Glutamatergic neuron (in vitro differentiated cells): ENCODE results near the gene PHACTR3. TPM values are rescaled to one million over a fixed set of nuclear protein-coding genes. Genes with fewer than 3 reads are reported as not detected.

ENCODE experiments used
- DNase-seq: peaks from one replicate; pipeline ENCODE4 v3.0.0; 2022
- H3K27ac Mint-ChIP-seq: one replicate; pipeline ENCODE4 v1.8.0; 2020; ENCODE audit warnings: mild to moderate bottlenecking, mixed read lengths, inconsistent platforms; ENCODE audit not compliant: unreplicated experiment
- H3K27me3 Mint-ChIP-seq: one replicate; pipeline ENCODE4 v1.8.0; 2020; ENCODE audit warnings: mild to moderate bottlenecking, moderate library complexity, mixed read lengths, inconsistent platforms; ENCODE audit not compliant: unreplicated experiment
- H3K36me3 Mint-ChIP-seq: one replicate; pipeline ENCODE4 v1.8.0; 2020; ENCODE audit warnings: mild to moderate bottlenecking, mixed read lengths, inconsistent platforms; ENCODE audit not compliant: unreplicated experiment
- H3K4me1 Mint-ChIP-seq: one replicate; pipeline ENCODE4 v1.8.0; 2020; ENCODE audit warnings: mild to moderate bottlenecking, low read depth, mixed read lengths, inconsistent platforms; ENCODE audit not compliant: unreplicated experiment
- H3K4me3 Mint-ChIP-seq: one replicate; pipeline ENCODE4 v1.8.0; 2020; ENCODE audit warnings: mild to moderate bottlenecking, mixed read lengths, inconsistent platforms; ENCODE audit not compliant: unreplicated experiment
- H3K9me3 Mint-ChIP-seq: one replicate; pipeline ENCODE4 v1.8.0; 2020; ENCODE audit warnings: mild to moderate bottlenecking, moderate library complexity, mixed read lengths, inconsistent platforms; ENCODE audit not compliant: unreplicated experiment
- CTCF ChIP-seq: fragments of 200-600 bp; sonication (generic); IDR thresholded peaks from one replicate; pipeline ENCODE4 v1.5.0; 2021; ENCODE audit not compliant: partially characterized antibody, unreplicated experiment
- total RNA-seq: library from RNA; stranded (reverse); fragmentation: NEBNext Ultra II Directional; extraction: Animal tissue kit (Norgen Biotek cat#: 25700); gene quantifications from one replicate; pipeline ENCODE4 v1.2.1, GENCODE V29; 2021; ENCODE audit not compliant: unreplicated experiment

The PHACTR3 gene
- total RNA-seq, 1 donor from 2014 or later, result 37.0 TPM

GRCh38 chr20:59605601-59606364 is 1.4 kb downstream of the PHACTR3 start:
- H3K27me3 Mint-ChIP-seq, result peaks cover 24% of the 10 kb centered on the region
- peak overlapping the region; percentile 7 for H3K27ac Mint-ChIP-seq

GRCh38 chr20:59606566-59606965 is 2.2 kb downstream of the PHACTR3 start:
- Mint-ChIP-seq H3K27me3 (peaks cover 20% of the 10 kb centered on the region), H3K27ac (peak overlapping the region; percentile 7), H3K36me3 (peaks cover 8% of the 10 kb centered on the region), H3K9me3 (peaks cover 11% of the 10 kb centered on the region), H3K4me1 (peaks cover 5% of the 10 kb centered on the region), H3K4me3 (peak overlapping the region; percentile 83)
- TF ChIP-seq CTCF, result no peak
- no peak for DNase-seq

More at GRCh38 chr20:59605601-59606364, 1.4 kb downstream of the PHACTR3 start:
- peaks cover 8% of the 10 kb centered on the region for H3K36me3 Mint-ChIP-seq
- H3K9me3 Mint-ChIP-seq, result peaks cover 13% of the 10 kb centered on the region
- no peak for DNase-seq
- H3K4me1 Mint-ChIP-seq, result peaks cover 5% of the 10 kb centered on the region
- no peak for TF ChIP-seq CTCF
- H3K4me3 Mint-ChIP-seq, result peak overlapping the region; percentile 83

GRCh38 chr20:59608396-59608795 is 4.1 kb downstream of the PHACTR3 start:
- H3K4me3 Mint-ChIP-seq, result no peak overlapping the region
- peaks cover 7% of the 10 kb centered on the region for H3K27me3 Mint-ChIP-seq
- DNase-seq, result no peak
- H3K27ac Mint-ChIP-seq, result no peak overlapping the region
- no peak for TF ChIP-seq CTCF
- H3K4me1 Mint-ChIP-seq, result peaks cover 5% of the 10 kb centered on the region
- H3K9me3 Mint-ChIP-seq, result peaks cover 10% of the 10 kb centered on the region
- peaks cover 8% of the 10 kb centered on the region for H3K36me3 Mint-ChIP-seq

- Mint-ChIP-seq H3K36me3 (peaks cover 8% of the 10 kb centered on the region), H3K27me3 (peaks cover 7% of the 10 kb centered on the region), H3K4me3 (no peak overlapping the region), H3K9me3 (peaks cover 10% of the 10 kb centered on the region), H3K27ac (no peak overlapping the region), H3K4me1 (peaks cover 5% of the 10 kb centered on the region)
- DNase-seq, result no peak
- TF ChIP-seq CTCF, result no peak
Observed at GRCh38 chr20:59608871-59609270, 4.5 kb downstream of the PHACTR3 start.

GRCh38 chr20:59611286-59611685 is 6.9 kb downstream of the PHACTR3 start:
- Mint-ChIP-seq H3K27me3 (peaks cover 7% of the 10 kb centered on the region), H3K4me1 (peaks cover 5% of the 10 kb centered on the region), H3K9me3 (peaks cover 6% of the 10 kb centered on the region), H3K4me3 (no peak overlapping the region), H3K27ac (no peak overlapping the region), H3K36me3 (peaks cover 8% of the 10 kb centered on the region)
- TF ChIP-seq CTCF, result no peak
- no peak for DNase-seq
